COR-L47 (cell line): ENCODE data around the gene KRTCAP2.
A peak's percentile ranks its signal among the peaks of the same experiment; 100 is the strongest.

Experiments used
- DNase-seq: peaks from one replicate; lab custom pipeline; 2025; lab: John Stamatoyannopoulos, UW

KRTCAP2 gene

GRCh38 chr1:155183775-155184221, 10.7 kb upstream of the KRTCAP2 start:
- DNase-seq = no peak

GRCh38 chr1:155182052-155182550, 9.0 kb upstream of the KRTCAP2 start:
- no peak for DNase-seq

GRCh38 chr1:155181371-155182051, 8.4 kb upstream of the KRTCAP2 start:
- no peak for DNase-seq

GRCh38 chr1:155179112-155180031, 6.3 kb upstream of the KRTCAP2 start:
- no peak for DNase-seq

- DNase-seq = no peak
These were observed 5.5 kb upstream of the KRTCAP2 start for GRCh38 chr1:155178441-155179111.

- DNase-seq = no peak
These were observed 4.8 kb upstream of the KRTCAP2 start for GRCh38 chr1:155177918-155178281.

GRCh38 chr1:155177192-155177917, 4.3 kb upstream of the KRTCAP2 start:
- no peak for DNase-seq

GRCh38 chr1:155176544-155177071, 3.5 kb upstream of the KRTCAP2 start:
- peak; percentile 66 for DNase-seq

- peak; percentile 26 for DNase-seq
These were observed 2.8 kb upstream of the KRTCAP2 start for GRCh38 chr1:155175927-155176371.

GRCh38 chr1:155175281-155175926, 2.3 kb upstream of the KRTCAP2 start:
- DNase-seq = no peak

- DNase-seq = peak; percentile 95
These were observed 1.5 kb upstream of the KRTCAP2 start for GRCh38 chr1:155174324-155175280.

GRCh38 chr1:155173478-155174323, 597 bp upstream of the KRTCAP2 start, which contains the start of gene TRIM46:
Gene TRIM46, plus strand, starts transcription at chr1:155173849. Its CDS starts 118 bp downstream, at chr1:155173967.
- DNase-seq = peak; percentile 95

- no peak for DNase-seq
These were observed 1.0 kb downstream of the KRTCAP2 start for GRCh38 chr1:155171836-155172731.

- DNase-seq = no peak
These were observed 2.3 kb downstream of the KRTCAP2 start for GRCh38 chr1:155170806-155171205.

- DNase-seq = no peak
These were observed 2.9 kb downstream of the KRTCAP2 start for GRCh38 chr1:155170101-155170785.

- no peak for DNase-seq
These were observed 3.6 kb downstream of the KRTCAP2 start for GRCh38 chr1:155169541-155169940.
